ENCODE results near the gene C18orf32. TPM values are rescaled to one million over a fixed set of nuclear protein-coding genes. Genes with fewer than 3 reads are reported as not detected.
A peak's percentile ranks its signal among the peaks of the same experiment; 100 is the strongest.

The C18orf32 gene
- polyA plus RNA-seq, 3 donors: 27.5 to 134 (median 115) TPM

GRCh38 chr18:49441338-49441938 is 45.6 kb downstream of the C18orf32 start:
- 93% methylated on average over 4 of the region's 7 CpGs for WGBS (ENCODE audit: insufficient coverage)
- no peaks in the 10 kb centered on the region for H3K36me3 ChIP-seq (replicated peaks in 1 of 2; ENCODE audit: control insufficient read depth in 1 of 2, insufficient read depth in 2 of 2, low read length in 2 of 2)
- H3K4me3 ChIP-seq (replicated peaks in 1 of 3; ENCODE audit: low read depth in 2 of 3, low read length in 3 of 3): no peak overlapping the region
- intact Hi-C loops (cut with micrococcal nuclease): no loop called here
- H3K27ac ChIP-seq (ENCODE audit: low read depth in 1 of 2, low read length in 2 of 2): no peak overlapping the region
- peaks cover 4% of the 10 kb centered on the region for H3K4me1 Mint-ChIP-seq
- peak overlapping the region in 3 of 7 donors; percentile 12 to 49 (median 21) for H3K27ac Mint-ChIP-seq
- no peak overlapping the region for H3K4me2 ChIP-seq (replicated peaks; ENCODE audit: extremely low read depth, low read length, poor library complexity, severe bottlenecking)
- H3K27me3 ChIP-seq (ENCODE audit: control insufficient read depth in 2 of 2, insufficient read depth in 2 of 2, low read length in 2 of 2): no peaks in the 10 kb centered on the region
- peaks cover 0 to under 1% of the 10 kb centered on the region in 2 donors for H3K36me3 Mint-ChIP-seq
- no peaks in the 10 kb centered on the region for H3K4me1 ChIP-seq (ENCODE audit: control insufficient read depth in 1 of 2, insufficient read depth in 2 of 2, low read length in 2 of 2)
- no peak for DNase-seq
- no peak for TF ChIP-seq CTCF (IDR thresholded peaks at IDR 0.05)
- H2AFZ ChIP-seq (ENCODE audit: insufficient read depth, low read depth, low read length, poor library complexity, severe bottlenecking): no peak overlapping the region
- H3K27me3 Mint-ChIP-seq (ENCODE audit: low read depth in 3 of 3): peaks cover 0 to 1% (median 0%) of the 10 kb centered on the region in 3 donors
- H3K79me2 ChIP-seq (ENCODE audit: insufficient read depth, low read length): peaks cover 52% of the 10 kb centered on the region
- H4K20me1 ChIP-seq (ENCODE audit: insufficient read depth, low read length): peaks cover 71% of the 10 kb centered on the region
- no peaks in the 10 kb centered on the region for H3K9me3 ChIP-seq (replicated peaks in 1 of 2; ENCODE audit: control insufficient read depth in 1 of 2, insufficient read depth in 1 of 2, low read length in 2 of 2)
- H3K9me3 Mint-ChIP-seq: peaks cover 0 to 2% (median 0%) of the 10 kb centered on the region in 7 donors
- H3K9ac ChIP-seq (ENCODE audit: insufficient read depth, low read length, poor library complexity, severe bottlenecking): no peak overlapping the region
- no peak overlapping the region for H3K4me3 Mint-ChIP-seq

- no peaks in the 10 kb centered on the region for H3K4me1 Mint-ChIP-seq
- Histone ChIP-seq H3K27ac (ENCODE audit: low read depth in 1 of 2, low read length in 2 of 2) (no peak overlapping the region), H3K9me3 (replicated peaks in 1 of 2; ENCODE audit: control insufficient read depth in 1 of 2, insufficient read depth in 1 of 2, low read length in 2 of 2) (no peaks in the 10 kb centered on the region), H2AFZ (ENCODE audit: insufficient read depth, low read depth, low read length, poor library complexity, severe bottlenecking) (no peak overlapping the region), H3K4me2 (replicated peaks; ENCODE audit: extremely low read depth, low read length, poor library complexity, severe bottlenecking) (no peak overlapping the region), H3K4me3 (replicated peaks in 1 of 3; ENCODE audit: low read depth in 2 of 3, low read length in 3 of 3) (no peak overlapping the region), H3K79me2 (ENCODE audit: insufficient read depth, low read length) (peaks cover 47% of the 10 kb centered on the region), H3K4me1 (ENCODE audit: control insufficient read depth in 1 of 2, insufficient read depth in 2 of 2, low read length in 2 of 2) (no peaks in the 10 kb centered on the region), H3K36me3 (replicated peaks in 1 of 2; ENCODE audit: control insufficient read depth in 1 of 2, insufficient read depth in 2 of 2, low read length in 2 of 2) (peaks cover 0 to under 1% of the 10 kb centered on the region in 2 donors), H3K9ac (ENCODE audit: insufficient read depth, low read length, poor library complexity, severe bottlenecking) (no peak overlapping the region), H3K27me3 (ENCODE audit: control insufficient read depth in 2 of 2, insufficient read depth in 2 of 2, low read length in 2 of 2) (no peaks in the 10 kb centered on the region), H4K20me1 (ENCODE audit: insufficient read depth, low read length) (peaks cover 67% of the 10 kb centered on the region)
- H3K9me3 Mint-ChIP-seq: no peaks in the 10 kb centered on the region
- DNase-seq: no peak
- no peak overlapping the region for H3K4me3 Mint-ChIP-seq
- no CpG with 5 or more reads among the region's 1 CpG for WGBS (ENCODE audit: insufficient coverage)
- H3K27ac Mint-ChIP-seq: no peak overlapping the region
- intact Hi-C loops (cut with micrococcal nuclease): no loop called here
- no peaks in the 10 kb centered on the region for H3K27me3 Mint-ChIP-seq (ENCODE audit: low read depth in 3 of 3)
- peaks cover 3 to 4% of the 10 kb centered on the region in 2 donors for H3K36me3 Mint-ChIP-seq
- no peak for TF ChIP-seq CTCF (IDR thresholded peaks at IDR 0.05)
Measured at GRCh38 chr18:49435170-49435569, 51.9 kb downstream of the C18orf32 start.
